PC-3 (cell line): ENCODE results near the gene TXLNG. TPM values are rescaled to one million over a fixed set of nuclear protein-coding genes. Genes with fewer than 3 reads are reported as not detected.

Source experiments
- ATAC-seq: fragments of 200-7000 bp; cut with Tn5 transposase; 2 replicates; pipeline ENCODE4 v1.9.1; 2020; ENCODE audit warnings: mild to moderate bottlenecking, moderate library complexity
- BruUV-seq: library from RNA; stranded (reverse); fragments of 400-500 nt; replicated peaks from 2 replicates; lab custom pipeline; 2021; lab: Mats Ljungman, UMichigan
- CTCF ChIA-PET: fragments of 300-600 bp; sonication (Branson Sonifier 250); formaldehyde crosslinking; loops from one replicate; lab custom pipeline; 2022; ENCODE audit warnings: antibody characterized with exemption; lab: Charles Lee
- POLR2A ChIA-PET: fragments of 300-600 bp; sonication (Branson Sonifier 250); formaldehyde crosslinking; loops from one replicate; lab custom pipeline; 2022; ENCODE audit warnings: antibody characterized with exemption; ENCODE audit not compliant: unreplicated experiment; lab: Charles Lee
- DNase-seq: peaks from one replicate; pipeline ENCODE4 v3.0.0-alpha.2; 2015
- H2AFZ ChIP-seq: fragments of 300-600 bp; sonication (generic); 2 replicates; pipeline ENCODE4 v1.6.0; 2016; ENCODE audit warnings: antibody characterized with exemption, low read length
- H3F3A ChIP-seq: fragments of 300-600 bp; sonication (generic); one replicate; pipeline ENCODE4 v1.6.0; 2017; ENCODE audit warnings: antibody characterized with exemption, low read length, control low read depth, mild to moderate bottlenecking; ENCODE audit not compliant: unreplicated experiment
- H3K27ac ChIP-seq: fragments of 300-600 bp; sonication (generic); 2 replicates; pipeline ENCODE4 v1.5.1; 2016; ENCODE audit warnings: mild to moderate bottlenecking, low read length
- H3K27me3 ChIP-seq: fragments of 300-600 bp; sonication (generic); 2 replicates; pipeline ENCODE4 v1.6.1; 2016; ENCODE audit warnings: low read length, mixed read lengths
- H3K36me3 ChIP-seq: fragments of 300-600 bp; sonication (generic); 2 replicates; pipeline ENCODE4 v1.6.1; 2016; ENCODE audit warnings: low read depth, mixed run types, low read length, mixed read lengths
- H3K4me1 ChIP-seq: fragments of 300-600 bp; sonication (generic); 2 replicates; pipeline ENCODE4 v1.5.1; 2016; ENCODE audit warnings: low read length; ENCODE audit not compliant: insufficient read depth
- H3K4me2 ChIP-seq: fragments of 300-600 bp; sonication (generic); 2 replicates; pipeline ENCODE4 v1.6.0; 2016; ENCODE audit warnings: low read length
- H3K4me3 ChIP-seq: fragments of 300-600 bp; sonication (generic); 2 replicates; pipeline ENCODE4 v1.5.1; 2016; ENCODE audit warnings: mild to moderate bottlenecking, low read length, mixed read lengths
- H3K79me2 ChIP-seq: fragments of 300-600 bp; sonication (generic); 2 replicates; pipeline ENCODE4 v1.6.1; 2017; ENCODE audit warnings: low read length, mixed read lengths
- H3K9ac ChIP-seq: fragments of 300-600 bp; sonication (generic); 2 replicates; pipeline ENCODE4 v1.6.0; 2016; ENCODE audit warnings: mild to moderate bottlenecking, low read length
- H3K9me2 ChIP-seq: fragments of 300-600 bp; sonication (generic); replicated peaks from 2 replicates; pipeline ENCODE4 v1.6.1; 2016; ENCODE audit warnings: mixed run types, low read length, mixed read lengths
- H3K9me3 ChIP-seq: fragments of 300-600 bp; sonication (generic); 2 replicates; pipeline ENCODE4 v1.6.1; 2016; ENCODE audit warnings: low read length, mixed read lengths
- H4K20me1 ChIP-seq: fragments of 300-600 bp; sonication (generic); 2 replicates; pipeline ENCODE4 v1.6.1; 2016; ENCODE audit warnings: low read length, mixed read lengths
- EZH2 ChIP-seq: fragments of 300-600 bp; sonication (generic); IDR thresholded peaks from one replicate; pipeline ENCODE4 v1.6.1; 2017; ENCODE audit warnings: antibody characterized with exemption, mild to moderate bottlenecking, low read length; ENCODE audit not compliant: unreplicated experiment
- EZH2phosphoT487 ChIP-seq: fragments of 300-600 bp; sonication (generic); IDR thresholded peaks from 2 replicates; pipeline ENCODE4 v1.6.1; 2018; ENCODE audit warnings: mild to moderate bottlenecking, antibody characterized with exemption, low read length, borderline replicate concordance
- intact Hi-C: fragments of 100-400 bp; cut with micrococcal nuclease; formaldehyde crosslinking; loops from 2 replicates; pipeline ENCODE4 v1.9.0; 2023
- total RNA-seq: library from RNA; depleted of rRNA; stranded (reverse); fragments of >200 nt; gene quantifications from 2 replicates; pipeline ENCODE4 v1.2.3, GENCODE V29; 2014
- TF ChIP-seq, protein P1 (sequence below): fragments of 300-600 bp; sonication (generic); conservative IDR thresholded peaks from 2 replicates; pipeline ENCODE4 v1.5.1; 2017; ENCODE audit warnings: antibody characterized with exemption, low read depth, mild to moderate bottlenecking, low read length

Gene TXLNG
- total RNA-seq, 1 experiment from 2014 or later = 17.1 TPM

DNA sequence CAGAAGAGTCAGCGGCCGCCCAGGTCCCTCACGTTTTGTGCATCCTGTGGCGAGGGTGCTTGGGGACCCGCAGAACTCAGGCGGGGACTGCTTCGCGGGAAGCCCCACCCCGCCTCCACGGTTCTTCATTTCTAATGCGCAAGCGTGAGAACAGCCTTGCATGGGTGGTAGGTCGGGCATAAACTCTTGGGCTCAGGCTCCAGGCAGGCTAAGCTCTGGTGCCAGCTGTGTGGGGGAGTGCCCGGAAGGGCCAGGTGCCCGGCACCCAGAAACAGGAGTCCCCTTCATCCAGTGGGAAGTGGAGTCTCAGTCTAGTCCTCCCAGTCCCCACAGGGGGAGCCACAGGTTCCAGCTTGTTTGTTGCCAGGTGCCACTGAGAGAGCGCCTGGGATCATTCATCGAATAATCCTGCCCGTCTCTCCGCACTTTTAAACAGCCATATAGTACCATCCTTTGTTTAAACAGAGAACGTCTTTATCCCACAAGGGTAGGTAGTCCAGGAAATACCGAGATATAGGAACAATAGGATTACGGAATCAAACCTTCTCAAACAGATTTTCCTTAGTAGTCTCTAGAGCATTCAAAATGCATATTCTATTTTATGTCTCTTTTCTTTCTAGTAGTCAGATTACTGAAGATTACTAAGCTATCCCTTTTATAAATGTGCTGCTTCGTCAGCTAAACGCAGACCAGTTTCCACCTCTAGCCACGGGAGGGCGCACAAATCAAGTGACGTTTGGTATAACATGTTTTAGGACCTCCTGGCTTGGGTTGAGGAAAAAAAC is 96.6 kb downstream of the TXLNG start:
- ATAC-seq = peak; percentile 81
- ChIA-PET CTCF (interaction anchor here (0.6 to 2.5 kb wide), 16 partner anchors 9 to 200 kb away, joined by 3 to 51 read pairs (median 4); partner anchors contain the start of genes RBBP7 and REPS2), POLR2A (no interaction called here)
- no peak for TF ChIP-seq EZH2
- TF ChIP-seq, protein P1, sequence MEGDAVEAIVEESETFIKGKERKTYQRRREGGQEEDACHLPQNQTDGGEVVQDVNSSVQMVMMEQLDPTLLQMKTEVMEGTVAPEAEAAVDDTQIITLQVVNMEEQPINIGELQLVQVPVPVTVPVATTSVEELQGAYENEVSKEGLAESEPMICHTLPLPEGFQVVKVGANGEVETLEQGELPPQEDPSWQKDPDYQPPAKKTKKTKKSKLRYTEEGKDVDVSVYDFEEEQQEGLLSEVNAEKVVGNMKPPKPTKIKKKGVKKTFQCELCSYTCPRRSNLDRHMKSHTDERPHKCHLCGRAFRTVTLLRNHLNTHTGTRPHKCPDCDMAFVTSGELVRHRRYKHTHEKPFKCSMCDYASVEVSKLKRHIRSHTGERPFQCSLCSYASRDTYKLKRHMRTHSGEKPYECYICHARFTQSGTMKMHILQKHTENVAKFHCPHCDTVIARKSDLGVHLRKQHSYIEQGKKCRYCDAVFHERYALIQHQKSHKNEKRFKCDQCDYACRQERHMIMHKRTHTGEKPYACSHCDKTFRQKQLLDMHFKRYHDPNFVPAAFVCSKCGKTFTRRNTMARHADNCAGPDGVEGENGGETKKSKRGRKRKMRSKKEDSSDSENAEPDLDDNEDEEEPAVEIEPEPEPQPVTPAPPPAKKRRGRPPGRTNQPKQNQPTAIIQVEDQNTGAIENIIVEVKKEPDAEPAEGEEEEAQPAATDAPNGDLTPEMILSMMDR = peak; percentile 81
- no TSS peak for BruUV-seq
- H3K4me1 ChIP-seq = peaks cover 3% of the 10 kb centered on the region; the same call in 1 of the 2 replicates
- peak overlapping the region; percentile 94 for H3K4me2 ChIP-seq
- H3K36me3 ChIP-seq = no peaks in the 10 kb centered on the region
- H3K79me2 ChIP-seq = no peaks in the 10 kb centered on the region
- H4K20me1 ChIP-seq = no peaks in the 10 kb centered on the region
- H3K9me2 ChIP-seq = no peaks in the 10 kb centered on the region
- H3K9me3 ChIP-seq = no peaks in the 10 kb centered on the region
- H3K4me3 ChIP-seq = peak overlapping the region; percentile 74
- H2AFZ ChIP-seq = peak overlapping the region; percentile 95
- H3K27me3 ChIP-seq = no peaks in the 10 kb centered on the region
- peak; percentile 85 for DNase-seq
- H3F3A ChIP-seq = no peaks in the 10 kb centered on the region
- peak overlapping the region; percentile 56 for H3K9ac ChIP-seq
- intact Hi-C loops = loop anchor here (1.0 to 5.0 kb wide), 4 partner anchors 56 to 200 kb away; partner anchors contain the start of gene REPS2
- peak overlapping the region; percentile 13; the same call in 1 of the 2 replicates for H3K27ac ChIP-seq

DNA sequence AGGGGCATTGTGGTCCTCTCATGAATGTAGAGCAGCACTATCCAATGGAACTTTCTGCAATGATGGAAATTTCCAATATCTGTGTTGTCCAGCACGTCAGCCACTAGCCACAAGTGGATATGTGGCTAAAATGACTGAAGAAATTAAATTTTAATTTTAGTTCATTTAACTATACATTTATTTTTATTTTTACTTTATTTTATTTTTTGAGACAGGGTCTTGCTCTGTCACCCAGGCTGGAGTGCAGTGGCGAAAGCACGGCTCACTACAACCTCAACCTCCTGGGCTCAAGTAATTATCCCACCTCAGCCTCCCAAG is 97.2 kb downstream of the TXLNG start:
- Histone ChIP-seq H3F3A (no peaks in the 10 kb centered on the region), H3K27me3 (no peaks in the 10 kb centered on the region), H3K4me1 (peaks cover 3% of the 10 kb centered on the region; the same call in 1 of the 2 replicates), H3K4me3 (peak overlapping the region; percentile 74; the same call in 1 of the 2 replicates), H4K20me1 (no peaks in the 10 kb centered on the region), H3K27ac (no peak overlapping the region), H3K79me2 (no peaks in the 10 kb centered on the region), H3K9me2 (no peaks in the 10 kb centered on the region), H3K9ac (no peak overlapping the region), H3K36me3 (no peaks in the 10 kb centered on the region), H3K4me2 (peak overlapping the region; percentile 94), H2AFZ (peak overlapping the region; percentile 95; the same call in 1 of the 2 replicates), H3K9me3 (no peaks in the 10 kb centered on the region)
- BruUV-seq = no TSS peak
- POLR2A ChIA-PET = no interaction called here
- intact Hi-C loops = loop anchor here (1.0 to 5.0 kb wide), 4 partner anchors 57 to 200 kb away; partner anchors contain the start of gene REPS2
- DNase-seq (no peak), ATAC-seq (no peak)
- CTCF ChIA-PET = interaction anchor here (0.6 to 2.5 kb wide), 13 partner anchors 8 to 199 kb away, joined by 3 to 51 read pairs (median 4); partner anchors contain the start of genes RBBP7 and REPS2
- TF ChIP-seq EZH2 (no peak), EZH2phosphoT487 (no peak)
- TF ChIP-seq, protein P1 = no peak
